T-helper 2 cell treated with Interferon-gamma antibody and Interleukin-4, amounts not matched to agents 5 μg/mL and 100 μg/mL, for 36 hours (primary cell): ENCODE measurements around the gene OGFR.

Experiments
- DNase-seq: peaks from one replicate; pipeline ENCODE4 v3.0.0; 2021; ENCODE audit warnings: low spot score
- H3K27ac Mint-ChIP-seq: one replicate; pipeline ENCODE4 v1.8.0; 2021; ENCODE audit warnings: mild to moderate bottlenecking, mixed read lengths
- H3K27me3 Mint-ChIP-seq: one replicate; pipeline ENCODE4 v1.8.0; 2021; ENCODE audit warnings: low read depth, mixed read lengths
- H3K36me3 Mint-ChIP-seq: one replicate; pipeline ENCODE4 v1.8.0; 2021; ENCODE audit warnings: low read depth, mixed read lengths
- H3K4me1 Mint-ChIP-seq: one replicate; pipeline ENCODE4 v1.8.0; 2021; ENCODE audit warnings: low read depth, mixed read lengths
- H3K4me3 Mint-ChIP-seq: one replicate; pipeline ENCODE4 v1.8.0; 2022; ENCODE audit warnings: mild to moderate bottlenecking, moderate library complexity, mixed read lengths
- H3K9me3 Mint-ChIP-seq: one replicate; pipeline ENCODE4 v1.8.0; 2021; ENCODE audit warnings: mixed read lengths

OGFR gene

GRCh38 chr20:62858058-62858830 is 53.6 kb downstream of the OGFR start:
- H3K4me1 Mint-ChIP-seq: peaks cover 4% of the 10 kb centered on the region

GRCh38 chr20:62859721-62860120 is 55.1 kb downstream of the OGFR start:
- DNase-seq: no peak
- Mint-ChIP-seq H3K9me3 (no peaks in the 10 kb centered on the region), H3K27me3 (peaks cover 16% of the 10 kb centered on the region), H3K36me3 (peaks cover 8% of the 10 kb centered on the region), H3K4me3 (peak overlapping the region; percentile 69), H3K27ac (no peak overlapping the region), H3K4me1 (peaks cover 4% of the 10 kb centered on the region)

More at GRCh38 chr20:62858058-62858830, 53.6 kb downstream of the OGFR start:
- DNase-seq: no peak
- H3K27me3 Mint-ChIP-seq: peaks cover 16% of the 10 kb centered on the region
- no peak overlapping the region for H3K27ac Mint-ChIP-seq
- no peaks in the 10 kb centered on the region for H3K9me3 Mint-ChIP-seq
- peaks cover 13% of the 10 kb centered on the region for H3K36me3 Mint-ChIP-seq
- H3K4me3 Mint-ChIP-seq: no peak overlapping the region

- Mint-ChIP-seq H3K4me1 (peaks cover 4% of the 10 kb centered on the region), H3K36me3 (peaks cover 7% of the 10 kb centered on the region), H3K27ac (no peak overlapping the region), H3K27me3 (peaks cover 19% of the 10 kb centered on the region), H3K9me3 (no peaks in the 10 kb centered on the region), H3K4me3 (peak overlapping the region; percentile 69)
- no peak for DNase-seq
These were observed 55.8 kb downstream of the OGFR start for GRCh38 chr20:62860391-62860923.

GRCh38 chr20:62860924-62861691 is 56.5 kb downstream of the OGFR start:
- no peak overlapping the region for H3K27ac Mint-ChIP-seq

GRCh38 chr20:62861726-62862336 is 57.2 kb downstream of the OGFR start, which contains the start of gene TCFL5:
TCFL5 (minus strand) TSS chr20:62861822; CDS start chr20:62861670, 152 bp downstream.
- peaks cover 22% of the 10 kb centered on the region for H3K27me3 Mint-ChIP-seq
- peak within 1 kb of the TSS; percentile 69 for H3K4me3 Mint-ChIP-seq
- H3K9me3 Mint-ChIP-seq: no peaks in the 10 kb centered on the region
- peaks cover 7% of the 10 kb centered on the region for H3K36me3 Mint-ChIP-seq
- H3K27ac Mint-ChIP-seq: peak within 1 kb of the TSS; percentile 43
- DNase-seq: peak; percentile 92
- H3K4me1 Mint-ChIP-seq: peaks cover 4% of the 10 kb centered on the region

More at GRCh38 chr20:62860924-62861691, 56.5 kb downstream of the OGFR start:
- no peaks in the 10 kb centered on the region for H3K9me3 Mint-ChIP-seq
- H3K27me3 Mint-ChIP-seq: peaks cover 22% of the 10 kb centered on the region
- H3K36me3 Mint-ChIP-seq: peaks cover 7% of the 10 kb centered on the region
- DNase-seq: peak; percentile 24
- peaks cover 4% of the 10 kb centered on the region for H3K4me1 Mint-ChIP-seq
- H3K4me3 Mint-ChIP-seq: no peak overlapping the region
